ENCODE measurements around the gene SEZ6. TPM values are rescaled to one million over a fixed set of nuclear protein-coding genes. Genes with fewer than 3 reads are reported as not detected.
A peak's percentile ranks its signal among the peaks of the same experiment; 100 is the strongest.

The SEZ6 gene
- total RNA-seq, 1 donor from 2014 or later = not detected

- DNase-seq = no peak
- intact Hi-C loops (cut with micrococcal nuclease) = no loop called here
- no peak for ATAC-seq
Measured at GRCh38 chr17:29008591-29008990, 2.8 kb upstream of the SEZ6 start.

GRCh38 chr17:29007860-29008455 is 2.1 kb upstream of the SEZ6 start:
- DNase-seq (no peak), ATAC-seq (no peak)
- intact Hi-C loops (cut with micrococcal nuclease) = no loop called here

GRCh38 chr17:29007456-29007855 is 1.6 kb upstream of the SEZ6 start:
- intact Hi-C loops (cut with micrococcal nuclease) = no loop called here
- ATAC-seq (no peak), DNase-seq (no peak)

GRCh38 chr17:29004081-29004692 is 1.6 kb downstream of the SEZ6 start:
- peak; percentile 23 for ATAC-seq
- intact Hi-C loops (cut with micrococcal nuclease) = no loop called here
- peak; percentile 45 for DNase-seq

- ATAC-seq (no peak), DNase-seq (no peak)
- intact Hi-C loops (cut with micrococcal nuclease) = no loop called here
Measured at GRCh38 chr17:29003289-29003688, 2.5 kb downstream of the SEZ6 start.

- DNase-seq (no peak), ATAC-seq (no peak)
- intact Hi-C loops (cut with micrococcal nuclease) = no loop called here
Measured at GRCh38 chr17:29002811-29003210, 3.0 kb downstream of the SEZ6 start.

GRCh38 chr17:29000973-29001372 is 4.9 kb downstream of the SEZ6 start:
- no peak for ATAC-seq
- intact Hi-C loops (cut with micrococcal nuclease) = no loop called here
- no peak for DNase-seq

GRCh38 chr17:28999206-28999605 is 6.6 kb downstream of the SEZ6 start:
- DNase-seq (no peak), ATAC-seq (no peak)
- intact Hi-C loops (cut with micrococcal nuclease) = no loop called here

GRCh38 chr17:28997806-28998205 is 8.0 kb downstream of the SEZ6 start:
- intact Hi-C loops (cut with micrococcal nuclease) = no loop called here
- ATAC-seq (no peak), DNase-seq (no peak)

GRCh38 chr17:28996554-28997096 is 9.2 kb downstream of the SEZ6 start:
- ATAC-seq (no peak), DNase-seq (no peak)
- intact Hi-C loops (cut with micrococcal nuclease) = no loop called here

GRCh38 chr17:28993645-28994426 is 12.0 kb downstream of the SEZ6 start:
- intact Hi-C loops (cut with micrococcal nuclease) = no loop called here
- ATAC-seq (no peak), DNase-seq (no peak)

GRCh38 chr17:28992625-28993600 is 12.9 kb downstream of the SEZ6 start:
- ATAC-seq = no peak
- intact Hi-C loops (cut with micrococcal nuclease) = no loop called here
- DNase-seq = no peak

- DNase-seq (peak; percentile 7), ATAC-seq (no peak)
- intact Hi-C loops (cut with micrococcal nuclease) = no loop called here
Measured at GRCh38 chr17:28992185-28992584, 13.6 kb downstream of the SEZ6 start.

- DNase-seq = peak; percentile 11
- no peak for ATAC-seq
- intact Hi-C loops (cut with micrococcal nuclease) = no loop called here
Measured at GRCh38 chr17:28991779-28992178, 14.1 kb downstream of the SEZ6 start.

GRCh38 chr17:28989028-28989427 is 16.8 kb downstream of the SEZ6 start:
- ATAC-seq (no peak), DNase-seq (no peak)
- intact Hi-C loops (cut with micrococcal nuclease) = no loop called here

- no peak for DNase-seq
- intact Hi-C loops (cut with micrococcal nuclease) = no loop called here
- ATAC-seq = no peak
Measured at GRCh38 chr17:28988475-28988874, 17.4 kb downstream of the SEZ6 start.

GRCh38 chr17:28986714-28987655 is 18.8 kb downstream of the SEZ6 start:
- ATAC-seq = no peak
- DNase-seq = no peak
- intact Hi-C loops (cut with micrococcal nuclease) = no loop called here

Measured in left ventricle myocardium superior (tissue), 1 donor.